Karpas-422 (cell line): ENCODE data around the gene TNS1. TPM values are rescaled to one million over a fixed set of nuclear protein-coding genes. Genes with fewer than 3 reads are reported as not detected.
"Not testable (repeated sequence)": the region's sequence is repeated elsewhere in the genome, so short reads cannot be mapped to it uniquely, and the experiment has no call there.

Source experiments
- DNase-seq: peaks from one replicate; pipeline ENCODE4 v3.0.0-alpha.2; 2015
- H2AFZ ChIP-seq: fragments of 200-600 bp; sonication (generic); 2 replicates; pipeline ENCODE4 v1.6.1; 2014; ENCODE audit warnings: antibody characterized with exemption, low read length, mixed read lengths
- H3K27ac ChIP-seq: fragments of 200-600 bp; sonication (generic); 2 replicates; pipeline ENCODE4 v1.5.1; 2014; ENCODE audit warnings: mild to moderate bottlenecking, low read length, moderate library complexity
- H3K27me3 ChIP-seq: fragments of 200-600 bp; sonication (generic); 2 replicates; pipeline ENCODE4 v1.6.1; 2014; ENCODE audit warnings: low read length, mixed read lengths
- H3K36me3 ChIP-seq: fragments of 200-600 bp; sonication (generic); 2 replicates; pipeline ENCODE4 v1.6.1; 2014; ENCODE audit warnings: low read length, mixed read lengths; ENCODE audit not compliant: insufficient read depth
- H3K4me1 ChIP-seq: fragments of 200-600 bp; sonication (generic); 2 replicates; pipeline ENCODE4 v1.6.1; 2014; ENCODE audit warnings: mild to moderate bottlenecking, low read length, mixed read lengths
- H3K4me2 ChIP-seq: fragments of 200-600 bp; sonication (generic); 2 replicates; pipeline ENCODE4 v1.6.1; 2014; ENCODE audit warnings: low read length, low read depth, mild to moderate bottlenecking; ENCODE audit not compliant: poor library complexity, severe bottlenecking
- H3K4me3 ChIP-seq: fragments of 200-600 bp; sonication (generic); 2 replicates; pipeline ENCODE4 v1.5.1; 2014; ENCODE audit warnings: mild to moderate bottlenecking, antibody characterized with exemption, low read length, mixed read lengths
- H3K79me2 ChIP-seq: fragments of 200-600 bp; sonication (generic); 2 replicates; pipeline ENCODE4 v1.6.1; 2014; ENCODE audit warnings: mild to moderate bottlenecking, low read length, mixed read lengths
- H3K9ac ChIP-seq: fragments of 200-600 bp; sonication (generic); 2 replicates; pipeline ENCODE4 v1.6.0; 2014; ENCODE audit warnings: low read length
- H3K9me2 ChIP-seq: fragments of 200-600 bp; sonication (generic), shearing (Covaris generic); replicated peaks from 2 replicates; pipeline ENCODE4 v1.6.0; 2014; ENCODE audit warnings: mild to moderate bottlenecking, low read length, moderate library complexity; ENCODE audit not compliant: insufficient read depth
- H3K9me3 ChIP-seq: fragments of 300-700, 200-600 bp; sonication (generic); 2 replicates; pipeline ENCODE4 v1.6.1; 2014; ENCODE audit warnings: low read length, mixed read lengths
- H4K20me1 ChIP-seq: fragments of 200-600 bp; sonication (generic); 2 replicates; pipeline ENCODE4 v1.6.1; 2014; ENCODE audit warnings: mild to moderate bottlenecking, antibody characterized with exemption, low read length, low read depth; ENCODE audit not compliant: insufficient read depth
- total RNA-seq: library from RNA; depleted of rRNA; stranded (reverse); fragments of >200 nt; shearing (Covaris generic); gene quantifications from 2 replicates; pipeline ENCODE4 v1.2.3, GENCODE V29; 2014; ENCODE audit warnings: low replicate concordance

The TNS1 gene
- total RNA-seq, 1 experiment from 2014 or later: 1.7 TPM

GRCh38 chr2:217788669-217789002 lies 214.2 kb downstream of the TNS1 start:
- Histone ChIP-seq H3K79me2 (no peaks in the 10 kb centered on the region), H3K27ac (no peak overlapping the region), H3K27me3 (no peaks in the 10 kb centered on the region), H4K20me1 (no peaks in the 10 kb centered on the region), H3K9ac (no peak overlapping the region), H3K4me3 (no peak overlapping the region), H3K4me2 (no peak overlapping the region), H3K9me2 (no peaks in the 10 kb centered on the region), H3K4me1 (peaks cover 12% of the 10 kb centered on the region), H2AFZ (no peak overlapping the region), H3K36me3 (no peaks in the 10 kb centered on the region), H3K9me3 (no peaks in the 10 kb centered on the region)
- DNase-seq: peak; percentile 24

DNA sequence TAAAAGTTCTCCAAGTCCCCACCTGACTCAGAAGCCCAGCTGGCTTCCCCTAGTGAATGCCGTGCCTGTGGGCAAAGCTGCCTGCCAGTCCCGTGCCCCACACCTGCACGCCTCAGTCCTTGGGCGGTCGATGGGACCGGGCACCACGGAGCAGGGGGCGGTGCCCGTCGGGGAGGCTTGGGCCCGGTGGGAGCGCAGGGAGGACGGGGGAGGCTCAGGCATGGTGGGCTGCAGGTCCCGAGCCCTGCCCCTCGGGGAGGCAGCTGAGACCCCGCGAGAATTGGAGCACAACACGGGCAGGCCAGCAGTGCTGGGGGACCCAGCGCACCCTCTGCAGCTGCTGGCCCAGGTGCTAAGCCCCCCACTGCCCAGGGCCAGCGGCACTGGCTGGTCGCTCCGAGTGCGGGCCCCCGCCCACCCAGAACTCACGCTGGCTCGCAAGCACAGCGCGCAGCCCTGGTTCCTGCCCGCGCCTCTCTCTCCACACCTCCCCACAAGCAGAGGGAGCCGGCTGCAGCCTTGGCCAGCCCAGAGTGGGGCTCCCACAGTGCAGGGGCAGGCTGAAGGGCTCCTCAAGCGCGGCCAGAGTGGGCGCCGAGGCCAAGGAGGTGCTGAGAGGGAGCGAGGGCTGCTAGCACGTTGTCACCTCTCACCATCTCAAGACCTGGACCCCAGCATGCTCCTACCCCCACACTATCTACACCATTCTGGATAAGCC lies 215.5 kb downstream of the TNS1 start:
- Histone ChIP-seq H3K9me3 (no peaks in the 10 kb centered on the region; the same call in 1 of the 2 replicates), H3K27me3 (no peaks in the 10 kb centered on the region), H3K36me3 (no peaks in the 10 kb centered on the region), H2AFZ (no peak overlapping the region), H3K4me1 (peaks cover 12% of the 10 kb centered on the region), H3K9ac (no peak overlapping the region), H3K9me2 (no peaks in the 10 kb centered on the region), H3K79me2 (no peaks in the 10 kb centered on the region), H3K27ac (no peak overlapping the region), H4K20me1 (no peaks in the 10 kb centered on the region), H3K4me2 (no peak overlapping the region), H3K4me3 (no peak overlapping the region)
- no peak for DNase-seq

- not testable (repeated sequence) for H2AFZ ChIP-seq, H3K36me3 ChIP-seq, H3K4me2 ChIP-seq, H3K9me2 ChIP-seq, H3K27me3 ChIP-seq, H3K9ac ChIP-seq, H4K20me1 ChIP-seq, H3K27ac ChIP-seq, H3K79me2 ChIP-seq, DNase-seq, H3K9me3 ChIP-seq, H3K4me3 ChIP-seq
- peaks cover 12% of the 10 kb centered on the region for H3K4me1 ChIP-seq
Observed at GRCh38 chr2:217786560-217786959, 216.2 kb downstream of the TNS1 start.

GRCh38 chr2:217785544-217786045 lies 217.2 kb downstream of the TNS1 start:
- H3K79me2 ChIP-seq: no peaks in the 10 kb centered on the region
- peaks cover 12% of the 10 kb centered on the region for H3K4me1 ChIP-seq
- peak; percentile 85 for DNase-seq
- H3K27me3 ChIP-seq: no peaks in the 10 kb centered on the region
- no peaks in the 10 kb centered on the region; the same call in 1 of the 2 replicates for H3K9me3 ChIP-seq
- H3K27ac ChIP-seq: no peak overlapping the region
- no peaks in the 10 kb centered on the region for H3K9me2 ChIP-seq
- H3K9ac ChIP-seq: no peak overlapping the region
- H3K36me3 ChIP-seq: no peaks in the 10 kb centered on the region
- no peaks in the 10 kb centered on the region for H4K20me1 ChIP-seq
- H3K4me2 ChIP-seq: no peak overlapping the region
- H2AFZ ChIP-seq: no peak overlapping the region
- no peak overlapping the region for H3K4me3 ChIP-seq

GRCh38 chr2:217784996-217785543 lies 217.7 kb downstream of the TNS1 start:
- Histone ChIP-seq H2AFZ (no peak overlapping the region), H3K4me1 (peaks cover 8% of the 10 kb centered on the region), H3K9me3 (no peaks in the 10 kb centered on the region; the same call in 1 of the 2 replicates), H3K79me2 (no peaks in the 10 kb centered on the region), H3K27ac (no peak overlapping the region), H4K20me1 (no peaks in the 10 kb centered on the region), H3K4me3 (no peak overlapping the region), H3K36me3 (no peaks in the 10 kb centered on the region), H3K9me2 (no peaks in the 10 kb centered on the region), H3K9ac (no peak overlapping the region), H3K27me3 (no peaks in the 10 kb centered on the region), H3K4me2 (no peak overlapping the region)
- DNase-seq: no peak

GRCh38 chr2:217783243-217783642 lies 219.6 kb downstream of the TNS1 start:
- Histone ChIP-seq H3K79me2 (no peaks in the 10 kb centered on the region), H3K36me3 (no peaks in the 10 kb centered on the region), H3K4me1 (no peaks in the 10 kb centered on the region), H3K4me3 (no peak overlapping the region), H3K9me3 (no peaks in the 10 kb centered on the region; the same call in 1 of the 2 replicates), H3K9me2 (no peaks in the 10 kb centered on the region), H3K27ac (no peak overlapping the region), H3K9ac (no peak overlapping the region), H3K27me3 (no peaks in the 10 kb centered on the region), H2AFZ (no peak overlapping the region), H3K4me2 (no peak overlapping the region), H4K20me1 (no peaks in the 10 kb centered on the region)
- DNase-seq: no peak

DNA sequence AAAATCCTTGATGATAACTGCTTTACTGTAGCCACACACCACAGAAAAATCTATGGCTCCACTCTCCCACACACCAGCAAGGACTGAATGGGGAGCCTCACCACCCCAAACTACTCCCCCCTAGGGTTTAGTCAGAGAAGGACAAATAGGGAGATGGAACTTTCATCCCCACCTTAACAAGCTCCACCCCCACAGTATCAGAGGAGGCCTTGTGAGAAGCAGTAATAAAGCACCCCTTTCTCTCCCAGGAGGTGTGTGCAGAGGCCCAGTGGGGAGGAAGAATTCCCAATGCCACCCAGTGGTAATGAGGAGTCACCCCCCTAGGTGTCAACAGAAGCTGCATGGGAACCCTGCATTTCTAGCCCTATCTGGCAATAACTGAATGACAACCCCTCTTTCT lies 224.9 kb downstream of the TNS1 start:
- DNase-seq: no peak
- no peaks in the 10 kb centered on the region for H3K36me3 ChIP-seq

GRCh38 chr2:217776631-217777030 lies 226.2 kb downstream of the TNS1 start:
- Histone ChIP-seq H3K36me3 (no peaks in the 10 kb centered on the region), H3K9me3 (no peaks in the 10 kb centered on the region), H2AFZ (no peak overlapping the region), H3K4me2 (no peak overlapping the region), H3K79me2 (no peaks in the 10 kb centered on the region), H3K9ac (no peak overlapping the region), H4K20me1 (no peaks in the 10 kb centered on the region), H3K4me3 (no peak overlapping the region), H3K27ac (no peak overlapping the region), H3K9me2 (no peaks in the 10 kb centered on the region), H3K27me3 (no peaks in the 10 kb centered on the region), H3K4me1 (no peaks in the 10 kb centered on the region)
- no peak for DNase-seq

More for the DNA sequence above, 224.9 kb downstream of the TNS1 start:
- no peaks in the 10 kb centered on the region for H4K20me1 ChIP-seq
- no peaks in the 10 kb centered on the region for H3K4me1 ChIP-seq
- no peak overlapping the region for H3K4me3 ChIP-seq
- no peak overlapping the region for H3K4me2 ChIP-seq
- H2AFZ ChIP-seq: no peak overlapping the region
- no peaks in the 10 kb centered on the region for H3K27me3 ChIP-seq
- H3K9me3 ChIP-seq: no peaks in the 10 kb centered on the region
- H3K27ac ChIP-seq: no peak overlapping the region
- H3K9me2 ChIP-seq: no peaks in the 10 kb centered on the region
- no peak overlapping the region for H3K9ac ChIP-seq
- H3K79me2 ChIP-seq: no peaks in the 10 kb centered on the region
